Parietal lobe (tissue), 2 donors: ENCODE measurements around the gene EDA. TPM values are rescaled to one million over a fixed set of nuclear protein-coding genes. Genes with fewer than 3 reads are reported as not detected.

Experiments used
- small RNA-seq: library from RNA; depleted of rRNA; stranded (forward); fragments of <200 nt; gene quantifications from one replicate; pipeline ENCODE3, GENCODE V24; 2014; ENCODE audit warnings: low replicate concordance
- total RNA-seq: library from RNA; depleted of rRNA; stranded (reverse); fragments of >200 nt; gene quantifications from one replicate; pipeline ENCODE4 v1.2.3, GENCODE V29; 2014

EDA gene
- 4.7 TPM for total RNA-seq

DNA sequence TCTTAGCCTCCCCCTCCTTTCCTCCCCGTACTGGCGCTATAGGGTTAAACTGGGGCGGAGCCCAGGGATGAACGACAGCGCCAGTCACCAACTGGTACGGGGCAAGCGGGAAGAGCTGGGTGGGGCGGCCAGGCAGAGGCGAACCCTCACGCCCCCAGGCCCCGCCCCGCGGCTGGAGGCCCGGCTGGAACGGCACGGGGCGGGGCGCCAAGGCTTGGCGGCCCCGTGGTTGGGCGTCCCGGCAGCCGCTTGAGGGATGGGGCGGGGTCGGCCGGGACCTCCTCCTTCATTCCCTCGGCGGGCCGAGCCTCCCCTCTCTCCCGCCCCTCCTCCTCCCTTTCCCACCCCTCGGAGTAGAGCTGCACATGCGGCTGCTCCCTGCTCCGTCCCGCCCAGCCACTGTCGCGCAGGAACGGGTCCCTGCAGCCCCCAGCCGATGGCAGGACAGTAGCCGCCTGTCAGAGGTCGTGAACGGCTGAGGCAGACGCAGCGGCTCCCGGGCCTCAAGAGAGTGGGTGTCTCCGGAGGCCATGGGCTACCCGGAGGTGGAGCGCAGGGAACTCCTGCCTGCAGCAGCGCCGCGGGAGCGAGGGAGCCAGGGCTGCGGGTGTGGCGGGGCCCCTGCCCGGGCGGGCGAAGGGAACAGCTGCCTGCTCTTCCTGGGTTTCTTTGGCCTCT lies at the start of gene EDA:
Gene EDA (plus strand): TSS at position 335 of the 678 bp plus-strand sequence.

GRCh38 chrX:70049925-70050324 lies 434.0 kb downstream of the EDA start, which contains the start of gene AWAT2:
TSS of gene AWAT2 (minus strand) at chrX:70049938. CDS start at chrX:70049932, 6 bp downstream.

GRCh38 chrX:70062076-70062475 lies 446.2 kb downstream of the EDA start, which contains the start of gene OTUD6A:
TSS of gene OTUD6A (plus strand) at chrX:70062457. CDS start at chrX:70062525, 68 bp downstream.

Small RNAs within 50 kb of the gene (small RNA-seq; reads per million reads assigned to genes)
- gene MIR676 (1.2 reads per million, percentile 73 among the genes with 10 or more reads in this experiment), gene RF00012 (not detected)

Other genes with a start within 250 kb of the EDA start
- 3.4 TPM for gene NALF2, start 111.8 kb upstream of the EDA start, total RNA-seq